HCT116 (cell line): Measurements from ENCODE around the gene TMTC2.

Experiments used
- EZH2phosphoT487 ChIP-seq: fragments of 200-600 bp; IDR thresholded peaks from 2 replicates; pipeline ENCODE4 v1.6.1; 2018; ENCODE audit warnings: antibody characterized with exemption, borderline replicate concordance
- ZFX ChIP-seq: fragments of 450-650 bp; IDR thresholded peaks from 2 replicates; pipeline ENCODE4 v1.6.1; 2017
- TF ChIP-seq, protein P1 (sequence below), 3 experiments: fragments of 200-600 bp in 1 of 3; sonication (generic) in 1 of 3; IDR thresholded peaks in 2 of 3; conservative IDR thresholded peaks in 1 of 3; 2 replicates each; pipeline ENCODE4 v1.5.1; 2012 to 2017; ENCODE audit warnings: low read depth in 2 of 3, low read length in 2 of 3, antibody characterized with exemption in 1 of 3, borderline replicate concordance in 1 of 3, control low read depth in 1 of 3, mild to moderate bottlenecking in 1 of 3, mixed read lengths in 1 of 3, mixed run types in 1 of 3, moderate library complexity in 1 of 3; ENCODE audit not compliant: insufficient read depth in 1 of 3

DNA sequence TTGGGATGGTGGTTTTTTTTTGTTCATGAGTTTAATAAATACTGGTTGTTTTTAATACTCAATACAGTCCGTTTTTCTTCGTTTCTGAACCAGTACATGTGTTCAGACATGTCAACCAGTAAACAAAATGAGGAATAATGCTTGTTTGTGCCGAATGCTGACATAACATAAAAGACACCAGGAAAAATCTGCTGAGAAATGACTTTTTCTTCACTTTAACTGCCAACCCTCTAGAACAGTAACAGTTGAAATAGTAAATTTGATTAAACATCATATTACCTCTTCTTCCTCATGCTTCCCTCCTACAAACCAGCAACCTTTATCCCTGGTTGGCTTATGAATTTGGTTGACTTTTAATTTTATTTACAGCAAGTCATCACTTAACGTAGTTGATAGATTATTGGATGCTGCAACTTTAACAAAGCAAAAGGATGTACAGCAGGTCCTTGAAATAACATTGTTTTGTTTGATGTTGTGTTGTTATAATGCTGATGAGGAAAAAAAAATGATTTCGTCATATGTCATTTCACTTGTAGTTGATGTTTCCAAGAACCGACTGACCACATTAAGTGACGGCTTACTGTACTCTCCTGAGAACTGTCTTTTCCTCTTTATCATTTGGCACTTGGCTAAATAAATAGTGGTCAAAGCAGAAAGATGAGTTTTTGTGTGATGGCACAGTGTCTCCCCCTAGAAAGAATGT lies 340.5 kb downstream of the TMTC2 start:
- TF ChIP-seq EZH2phosphoT487 (no peak), ZFX (no peak)
- TF ChIP-seq, protein P1, sequence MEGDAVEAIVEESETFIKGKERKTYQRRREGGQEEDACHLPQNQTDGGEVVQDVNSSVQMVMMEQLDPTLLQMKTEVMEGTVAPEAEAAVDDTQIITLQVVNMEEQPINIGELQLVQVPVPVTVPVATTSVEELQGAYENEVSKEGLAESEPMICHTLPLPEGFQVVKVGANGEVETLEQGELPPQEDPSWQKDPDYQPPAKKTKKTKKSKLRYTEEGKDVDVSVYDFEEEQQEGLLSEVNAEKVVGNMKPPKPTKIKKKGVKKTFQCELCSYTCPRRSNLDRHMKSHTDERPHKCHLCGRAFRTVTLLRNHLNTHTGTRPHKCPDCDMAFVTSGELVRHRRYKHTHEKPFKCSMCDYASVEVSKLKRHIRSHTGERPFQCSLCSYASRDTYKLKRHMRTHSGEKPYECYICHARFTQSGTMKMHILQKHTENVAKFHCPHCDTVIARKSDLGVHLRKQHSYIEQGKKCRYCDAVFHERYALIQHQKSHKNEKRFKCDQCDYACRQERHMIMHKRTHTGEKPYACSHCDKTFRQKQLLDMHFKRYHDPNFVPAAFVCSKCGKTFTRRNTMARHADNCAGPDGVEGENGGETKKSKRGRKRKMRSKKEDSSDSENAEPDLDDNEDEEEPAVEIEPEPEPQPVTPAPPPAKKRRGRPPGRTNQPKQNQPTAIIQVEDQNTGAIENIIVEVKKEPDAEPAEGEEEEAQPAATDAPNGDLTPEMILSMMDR (IDR thresholded peaks at IDR 0.05 in 2 of 3, conservative IDR thresholded peaks at IDR 0.05 in 1 of 3; ENCODE audit: borderline replicate concordance in 1 of 3, insufficient read depth in 1 of 3, low read depth in 2 of 3, low read length in 2 of 3), result no peak
